Hematopoietic multipotent progenitor cell treated with erythropoietin and hydrocortisone succinate and interleukin-3 and kit ligand, for 6 days (in vitro differentiated cells): ENCODE data around the gene COX19.

ENCODE experiments used
- DNase-seq: peaks from one replicate; pipeline ENCODE4 v3.0.0-alpha.2; 2015

Gene COX19

GRCh38 chr7:922334-923107, 52.8 kb downstream of the COX19 start:
- no peak for DNase-seq

GRCh38 chr7:921581-922333, 53.6 kb downstream of the COX19 start:
- peak; percentile 58 for DNase-seq

GRCh38 chr7:921071-921461, 54.3 kb downstream of the COX19 start:
- DNase-seq, result no peak

- DNase-seq, result no peak
Observed at GRCh38 chr7:920351-921070, 54.8 kb downstream of the COX19 start.

- DNase-seq, result no peak
Observed at GRCh38 chr7:919924-920341, 55.4 kb downstream of the COX19 start.

GRCh38 chr7:919114-919442, 56.3 kb downstream of the COX19 start:
- no peak for DNase-seq

- DNase-seq, result no peak
Observed at GRCh38 chr7:918441-919113, 56.8 kb downstream of the COX19 start.

GRCh38 chr7:918118-918425, 57.3 kb downstream of the COX19 start:
- DNase-seq, result no peak

- DNase-seq, result no peak
Observed at GRCh38 chr7:917255-918117, 57.9 kb downstream of the COX19 start.

- no peak for DNase-seq
Observed at GRCh38 chr7:916291-916941, 58.9 kb downstream of the COX19 start.
